Epithelial cell of esophagus (primary cell): ENCODE measurements around the gene RXRA.
A peak's percentile ranks its signal among the peaks of the same experiment; 100 is the strongest.

Experiments
- DNase-seq: peaks from one replicate; pipeline ENCODE4 v3.0.0; 2010; ENCODE audit warnings: low read depth
- H3K4me3 ChIP-seq: 2 replicates; pipeline ENCODE4 v1.5.1; 2011; ENCODE audit warnings: mild to moderate bottlenecking, low read length, control low read depth
- CTCF ChIP-seq: IDR thresholded peaks from 2 replicates; pipeline ENCODE4 v1.5.1; 2011; ENCODE audit warnings: low read depth, mild to moderate bottlenecking, low read length, control low read depth, inconsistent platforms; ENCODE audit not compliant: insufficient read depth; ENCODE audit errors: missing control alignments

Gene RXRA

GRCh38 chr9:134284273-134284672 lies 42.0 kb upstream of the RXRA start:
- no peak for TF ChIP-seq CTCF
- H3K4me3 ChIP-seq, result no peak overlapping the region
- DNase-seq, result no peak

- H3K4me3 ChIP-seq, result no peak overlapping the region
- DNase-seq, result no peak
- TF ChIP-seq CTCF, result no peak
Measured at GRCh38 chr9:134284741-134285140, 41.5 kb upstream of the RXRA start.

GRCh38 chr9:134285215-134285845 lies 40.9 kb upstream of the RXRA start:
- no peak overlapping the region for H3K4me3 ChIP-seq
- peak; percentile 20 for DNase-seq
- TF ChIP-seq CTCF, result no peak

GRCh38 chr9:134286471-134287245 lies 39.6 kb upstream of the RXRA start:
- H3K4me3 ChIP-seq, result no peak overlapping the region
- no peak for DNase-seq

GRCh38 chr9:134287591-134288491 lies 38.4 kb upstream of the RXRA start:
- H3K4me3 ChIP-seq, result no peak overlapping the region
- TF ChIP-seq CTCF, result no peak
- no peak for DNase-seq

More at GRCh38 chr9:134286471-134287245, 39.6 kb upstream of the RXRA start:
- no peak for TF ChIP-seq CTCF

GRCh38 chr9:134288746-134289145 lies 37.5 kb upstream of the RXRA start:
- TF ChIP-seq CTCF, result no peak
- H3K4me3 ChIP-seq, result no peak overlapping the region
- no peak for DNase-seq
